Activated CD4-positive, CD25-positive, alpha-beta regulatory T cell (primary cell): ENCODE results near the gene CUL7.
A peak's percentile ranks its signal among the peaks of the same experiment; 100 is the strongest.
"Not testable (repeated sequence)": the region's sequence is repeated elsewhere in the genome, so short reads cannot be mapped to it uniquely, and the experiment has no call there.

Experiments used
- DNase-seq, 4 experiments: peaks; one replicate each; lab custom pipeline; 2025; lab: John Stamatoyannopoulos, UW

Gene CUL7

DNA sequence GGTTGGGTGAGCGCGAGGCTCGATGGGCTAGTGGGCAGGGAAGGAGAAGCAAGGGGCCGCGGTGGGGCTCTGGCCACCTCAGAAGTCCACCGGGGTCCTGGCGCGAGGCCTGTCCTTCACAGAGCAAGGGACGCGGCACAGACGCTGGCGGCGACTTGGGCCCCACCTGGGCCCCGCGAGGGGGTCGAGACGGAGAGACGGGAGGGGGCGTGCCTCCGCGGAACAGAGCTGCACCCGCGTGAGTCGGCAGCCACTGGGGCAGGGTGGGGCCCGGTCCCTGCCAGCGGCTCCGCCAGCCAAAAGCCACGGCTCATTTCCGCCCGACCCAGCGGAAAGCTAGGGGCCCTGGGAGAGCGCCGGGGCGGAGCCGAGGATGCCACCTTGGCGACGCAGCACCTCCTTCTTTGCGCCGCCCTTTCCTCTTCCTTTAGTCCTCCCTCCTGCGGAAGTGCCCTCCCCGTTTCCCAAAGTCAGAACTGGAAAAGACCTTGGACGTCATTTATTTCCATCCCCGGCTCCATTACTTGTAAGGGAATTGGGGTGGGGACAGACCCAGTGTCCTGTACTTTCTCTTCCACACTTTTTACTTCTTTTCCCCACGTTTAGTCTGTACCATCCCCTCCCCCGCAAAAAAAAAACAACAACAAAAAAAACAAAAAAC, at the start of gene CUL7:
Gene CUL7 (minus strand): TSS at position 307 of the 661 bp plus-strand sequence. CDS start 1,063 bp downstream, outside the sequence.
- DNase-seq = peak; percentile 76 to 88 (median 82)

DNA sequence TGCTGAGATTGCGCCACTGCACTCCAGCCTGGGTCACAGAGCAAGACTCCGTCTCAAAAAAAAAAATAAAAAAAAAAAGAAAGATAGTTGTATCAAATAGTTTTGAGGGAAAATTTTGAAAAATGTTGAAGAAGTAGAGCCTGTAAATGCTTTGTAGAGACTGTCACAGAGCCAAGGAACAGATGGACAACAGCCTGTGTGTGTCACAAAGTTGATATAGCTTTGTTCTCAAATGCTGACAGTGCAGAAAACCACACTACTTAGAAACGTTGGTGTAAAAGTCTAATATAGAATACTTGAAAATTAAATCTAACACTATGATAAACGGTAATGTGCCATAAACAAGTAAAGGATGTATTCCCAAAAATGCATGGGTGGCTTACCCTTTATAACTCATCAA, 47.8 kb upstream of the CUL7 start:
- DNase-seq = no peak

DNA sequence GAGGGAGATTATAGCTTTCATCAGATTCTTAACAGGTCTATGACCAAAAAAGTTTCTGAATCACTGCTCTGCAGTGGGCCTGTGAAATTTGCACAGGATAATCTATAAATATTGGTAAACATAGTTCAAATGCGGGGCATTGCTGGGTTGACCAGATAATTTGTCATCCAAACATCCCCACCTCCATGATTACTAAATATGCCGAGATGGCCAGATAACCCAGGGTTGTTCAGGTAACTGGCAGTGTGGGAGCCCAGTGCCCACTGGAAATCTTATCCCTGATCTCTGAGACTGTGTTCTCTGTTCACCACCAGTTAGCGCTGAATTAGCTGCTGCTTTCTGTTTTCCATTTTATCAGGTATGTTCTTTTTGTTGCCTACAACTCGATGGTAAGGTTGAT, 43.9 kb upstream of the CUL7 start:
- DNase-seq = no peak

DNA sequence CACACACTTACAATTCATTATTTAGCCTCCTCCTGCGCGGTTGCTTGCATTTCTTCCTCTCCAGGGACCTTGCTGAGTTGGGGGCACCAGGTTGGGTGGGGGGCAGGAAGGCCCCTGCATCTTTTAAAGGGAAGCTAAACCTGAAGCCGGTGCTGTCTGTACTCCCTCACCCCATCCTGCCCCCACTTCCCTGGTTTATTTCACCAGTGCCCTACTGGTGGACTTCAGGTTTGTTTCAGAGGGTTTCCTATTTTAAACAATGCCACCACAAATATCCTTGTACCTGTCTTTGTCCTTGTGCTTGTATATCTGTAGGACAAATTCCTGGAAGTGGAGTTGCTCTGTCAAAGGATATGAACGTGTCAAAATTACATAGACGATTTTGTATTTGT, 43.4 kb upstream of the CUL7 start:
- no peak for DNase-seq

DNA sequence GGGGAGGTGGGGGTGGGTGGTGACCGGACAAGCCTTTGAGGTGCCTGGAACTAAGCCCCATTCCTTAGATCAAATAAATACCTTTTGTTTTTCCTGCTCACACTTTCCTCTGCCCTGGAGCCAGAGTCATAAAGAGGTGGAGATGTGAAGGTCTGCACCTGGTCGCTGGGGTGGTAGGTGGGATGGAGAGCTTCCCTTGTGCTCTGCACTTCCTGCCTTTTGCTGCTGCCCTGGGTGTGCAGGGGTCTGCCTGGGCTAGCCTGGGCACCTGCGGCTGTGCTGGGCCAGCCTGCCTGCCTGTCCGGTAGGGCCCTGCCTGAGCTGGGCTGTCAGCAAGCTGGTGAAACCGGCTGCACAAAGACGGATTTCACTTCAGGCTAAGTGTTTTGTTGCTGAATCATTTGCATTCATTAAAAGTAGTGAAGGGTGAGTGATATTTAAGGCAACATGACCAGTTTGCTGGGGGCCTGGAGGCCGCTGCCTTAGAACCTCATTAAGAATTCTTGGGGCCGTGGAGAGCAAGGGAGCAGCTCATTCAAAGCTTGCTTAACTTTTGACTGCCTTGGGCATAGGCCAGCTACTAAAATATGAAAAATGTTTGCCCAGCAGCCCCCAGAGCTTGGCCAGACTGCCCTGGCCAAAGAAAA, 42.9 kb upstream of the CUL7 start:
- no peak for DNase-seq

DNA sequence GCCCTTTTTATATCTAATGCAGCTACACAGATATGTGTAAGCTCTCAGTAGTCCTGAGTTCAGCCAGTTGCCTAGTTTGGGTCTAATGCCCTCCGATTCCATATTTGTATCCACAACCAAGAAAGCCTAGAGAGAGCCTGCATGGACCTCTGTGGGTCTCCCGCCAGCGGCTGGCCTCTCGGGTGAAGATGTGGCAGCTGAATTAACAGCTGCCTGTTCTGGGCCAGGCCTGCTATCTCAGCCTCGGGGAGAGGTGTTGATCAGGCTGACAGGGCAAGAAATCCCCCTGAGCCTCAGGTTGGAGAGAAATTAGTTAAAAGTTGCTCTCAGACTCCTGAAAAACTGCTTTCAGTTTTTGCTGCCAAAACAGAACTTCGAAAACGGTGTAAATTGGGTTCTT, 42.3 kb upstream of the CUL7 start:
- no peak for DNase-seq

DNA sequence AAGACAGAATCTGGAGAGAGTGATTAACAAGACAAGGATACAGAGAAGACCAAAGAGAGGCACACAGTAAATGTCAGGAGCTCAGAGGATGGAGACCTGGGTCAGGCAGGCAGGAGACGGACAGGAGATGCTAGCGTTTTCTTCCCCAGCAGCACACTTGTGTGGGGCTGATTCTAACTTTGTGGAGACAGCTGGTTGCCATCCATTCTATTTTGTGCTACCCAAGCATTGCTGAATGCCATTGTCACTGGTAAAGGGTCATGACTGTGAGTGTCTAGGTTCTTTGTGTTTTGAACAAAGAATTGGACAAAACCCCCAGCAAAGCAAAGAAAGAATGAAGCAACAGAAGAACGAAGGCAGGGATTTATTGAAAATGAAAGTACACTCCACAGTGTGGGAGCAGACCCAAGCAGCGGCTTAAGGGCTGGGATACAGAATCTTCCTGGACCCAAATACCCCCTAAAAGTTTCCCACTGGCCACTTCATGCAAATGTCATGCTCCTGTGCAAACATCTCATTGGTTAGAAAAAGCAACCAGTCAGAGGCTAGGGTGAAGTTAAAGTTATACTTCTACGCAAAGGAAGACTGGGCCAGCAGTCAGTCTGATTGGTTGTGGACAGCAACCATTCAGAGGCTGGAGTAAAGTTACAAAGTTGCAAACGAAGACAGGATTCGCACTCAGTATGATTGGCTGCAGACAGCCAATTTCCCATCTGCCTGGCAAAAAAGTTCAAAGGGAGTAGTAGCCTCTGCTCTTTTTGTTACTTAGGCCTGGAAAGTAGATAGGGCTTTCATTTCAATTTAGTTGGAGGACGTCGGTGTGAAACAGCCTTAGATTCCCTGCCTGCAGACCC, 40.0 kb upstream of the CUL7 start:
- no peak for DNase-seq

DNA sequence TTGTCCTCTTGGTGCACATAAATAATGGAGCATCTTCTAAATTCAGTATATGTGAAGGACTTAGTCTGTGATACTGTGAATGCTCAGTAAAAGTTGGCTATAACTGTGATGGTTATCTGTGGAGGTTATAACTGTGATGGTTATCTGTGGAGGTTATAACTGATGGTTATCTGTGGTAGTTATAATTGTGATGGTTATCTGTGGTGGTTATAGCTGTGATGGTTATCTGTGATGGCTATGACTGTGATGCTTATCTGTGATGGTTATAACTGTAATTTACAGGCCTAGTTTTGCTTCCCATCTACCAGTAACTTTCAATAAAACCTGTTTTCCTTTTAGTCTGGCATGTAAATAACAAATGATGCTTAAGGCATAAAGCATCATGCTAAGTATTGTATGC, 39.0 kb upstream of the CUL7 start:
- no peak for DNase-seq

DNA sequence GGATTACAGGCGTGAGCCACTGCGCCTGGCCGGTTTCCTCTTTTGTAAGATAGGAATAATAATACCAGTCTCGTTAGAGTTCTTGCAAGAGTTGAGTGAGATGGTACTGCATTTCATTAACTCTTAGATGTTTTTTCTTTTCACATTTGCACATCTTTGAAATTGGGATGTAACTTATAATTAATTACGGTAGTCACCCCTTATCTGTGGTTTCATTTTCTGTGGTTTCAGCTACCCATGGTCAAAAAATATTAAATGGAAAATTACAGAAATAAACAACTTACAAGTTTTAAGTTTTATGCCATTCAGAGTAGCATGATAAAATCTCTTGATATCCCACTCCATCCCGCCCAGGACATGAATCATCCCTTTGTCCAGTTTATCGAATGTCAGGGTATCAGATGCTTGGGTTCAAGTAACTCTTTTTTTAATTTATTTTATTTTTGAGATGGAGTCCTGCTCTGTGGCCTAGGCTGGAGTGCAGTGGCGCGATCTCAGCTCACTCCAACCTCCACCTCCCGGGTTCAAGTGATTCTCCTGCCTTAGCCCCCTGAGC, 37.9 kb upstream of the CUL7 start:
- no peak for DNase-seq

DNA sequence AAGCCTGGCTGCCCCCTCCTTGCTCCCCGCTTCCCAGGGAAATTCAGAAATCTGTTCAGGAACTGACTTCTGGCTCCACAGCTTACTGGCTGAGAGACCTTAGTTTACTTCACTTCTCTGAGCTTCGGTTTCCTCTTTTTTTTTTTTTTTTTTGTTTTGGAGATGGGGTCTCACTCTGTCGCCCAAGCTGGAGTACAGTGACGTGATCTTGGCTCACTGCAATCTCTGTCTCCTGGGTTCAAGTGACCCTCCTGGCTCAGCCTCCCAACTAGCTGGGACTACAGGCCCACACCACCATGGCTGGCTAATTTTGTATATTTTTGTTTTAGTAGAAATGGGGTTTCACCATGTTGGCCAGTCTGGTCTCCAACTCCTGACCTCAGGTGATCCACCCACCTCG, 37.4 kb upstream of the CUL7 start:
- DNase-seq = no peak

DNA sequence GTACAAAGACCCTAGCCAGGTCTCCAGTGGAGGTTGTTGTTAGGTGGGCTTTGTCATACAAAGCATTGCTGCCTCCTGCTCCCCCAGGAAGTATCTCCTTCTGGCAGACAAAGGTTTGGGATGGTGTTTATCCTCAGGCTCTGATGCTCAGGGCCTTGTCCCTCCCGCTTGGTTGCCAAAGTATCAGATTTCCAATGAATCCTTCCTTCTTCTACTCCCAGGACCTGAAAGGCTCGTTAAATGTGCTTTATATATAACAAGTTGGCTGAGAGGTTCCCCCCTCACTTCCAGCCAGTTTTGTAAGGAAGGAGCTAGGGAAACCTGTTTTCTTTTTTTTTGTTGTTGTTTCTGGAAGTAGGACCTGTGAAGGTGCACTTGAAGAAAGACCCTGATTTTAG, 36.9 kb upstream of the CUL7 start:
- DNase-seq = no peak

DNA sequence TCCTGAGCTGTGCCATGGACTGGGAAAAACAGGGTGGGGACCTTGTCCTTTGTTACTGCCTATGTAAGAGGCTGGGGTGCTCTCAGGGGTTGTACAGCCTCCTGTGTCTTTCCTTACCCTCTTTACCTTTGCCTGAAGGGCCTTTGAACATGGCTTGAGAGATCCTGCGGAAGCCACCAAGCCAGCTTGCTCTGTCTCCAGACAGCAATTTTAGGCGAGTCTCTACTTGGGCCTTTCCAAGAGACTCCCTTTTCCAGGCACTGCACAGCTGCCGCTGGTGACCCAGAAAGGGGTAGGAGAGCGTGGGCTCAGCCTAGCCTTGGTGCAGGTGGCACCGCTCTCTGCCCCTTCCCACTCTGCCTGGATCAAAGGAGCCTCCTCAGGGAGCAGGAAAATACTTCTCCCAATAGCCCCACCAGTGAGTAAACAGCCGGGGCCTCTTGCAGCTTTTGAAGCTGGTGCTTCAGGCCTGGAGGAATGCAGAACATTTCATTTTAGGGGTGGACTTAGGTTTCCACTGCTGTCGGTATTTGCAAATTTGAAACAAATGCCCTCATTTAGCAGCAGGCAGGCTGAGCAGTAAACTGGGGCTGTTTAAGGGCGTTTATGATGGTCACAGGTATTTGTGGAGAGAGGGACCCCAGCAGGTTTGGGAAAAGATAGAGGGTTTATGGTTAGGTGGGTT, 36.4 kb upstream of the CUL7 start:
- no peak for DNase-seq

DNA sequence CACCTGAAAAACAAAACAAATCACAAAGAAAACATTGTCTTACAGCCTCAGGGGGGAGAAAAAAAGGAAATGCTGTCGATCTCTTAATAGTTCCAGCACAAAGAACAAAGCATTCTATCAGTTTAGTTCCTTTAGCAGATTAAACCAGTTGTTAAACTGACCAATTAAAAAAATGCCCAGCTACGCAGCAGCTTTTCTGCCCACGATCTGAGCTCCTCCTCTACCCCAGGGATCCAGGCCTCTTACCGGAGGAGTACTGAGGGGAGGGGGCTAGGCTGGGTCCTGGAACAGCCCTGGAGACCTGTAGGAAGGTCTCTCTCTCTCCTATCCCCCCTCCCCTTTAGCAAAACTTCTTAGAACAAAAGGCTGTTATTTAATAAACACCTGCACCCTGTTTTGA, 35.8 kb upstream of the CUL7 start:
- no peak for DNase-seq

DNA sequence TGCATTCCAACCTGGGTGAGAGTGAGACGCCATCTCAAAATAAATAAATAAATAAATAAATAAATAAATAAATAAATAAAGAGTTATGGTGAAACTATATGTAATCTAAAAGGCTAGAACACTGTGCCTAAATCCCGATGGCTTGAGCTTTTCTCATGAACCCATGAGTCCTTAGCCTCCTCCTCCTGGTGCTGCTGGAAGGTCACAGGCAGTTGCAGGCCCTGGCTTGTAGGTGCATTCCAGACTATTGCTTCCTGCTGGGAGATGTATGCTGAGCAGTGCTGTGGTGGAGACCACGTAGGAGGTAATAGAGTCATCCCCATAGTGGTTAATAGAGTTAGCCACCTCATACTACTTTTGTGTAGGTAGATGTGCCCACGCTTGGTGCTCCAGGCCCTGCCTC, 35.0 kb upstream of the CUL7 start:
- no peak for DNase-seq

DNA sequence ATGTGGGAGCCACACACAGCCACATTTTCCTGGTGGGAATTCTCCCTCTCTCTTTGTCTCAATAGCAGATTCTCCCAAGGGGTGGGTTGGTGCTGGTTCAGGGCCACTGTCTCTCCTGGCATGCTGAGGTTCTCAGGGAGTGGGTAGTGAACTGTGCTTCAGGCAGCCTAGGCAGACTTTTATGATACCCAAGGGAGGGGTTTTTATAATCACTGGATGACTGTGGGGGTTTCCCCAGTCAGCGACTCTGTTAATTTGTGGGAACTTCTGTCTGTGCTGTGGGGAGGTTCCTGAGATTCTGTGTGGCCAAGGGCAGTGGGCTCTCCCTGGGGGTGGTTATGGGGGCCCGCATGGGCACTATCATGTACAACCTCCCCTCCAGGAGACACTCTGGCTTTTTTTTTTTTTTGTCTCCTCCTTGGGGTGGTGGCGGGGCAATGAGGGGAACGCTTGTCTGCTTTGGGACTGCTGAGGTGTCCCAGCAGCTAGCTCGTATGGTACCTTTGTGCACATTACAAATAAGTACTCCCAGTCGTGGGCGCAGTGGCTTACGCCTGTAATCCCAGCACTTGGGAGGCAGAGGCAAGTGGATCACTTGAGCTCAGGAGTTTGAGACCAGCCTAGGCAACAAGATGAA, 32.5 kb upstream of the CUL7 start:
- DNase-seq = no peak

DNA sequence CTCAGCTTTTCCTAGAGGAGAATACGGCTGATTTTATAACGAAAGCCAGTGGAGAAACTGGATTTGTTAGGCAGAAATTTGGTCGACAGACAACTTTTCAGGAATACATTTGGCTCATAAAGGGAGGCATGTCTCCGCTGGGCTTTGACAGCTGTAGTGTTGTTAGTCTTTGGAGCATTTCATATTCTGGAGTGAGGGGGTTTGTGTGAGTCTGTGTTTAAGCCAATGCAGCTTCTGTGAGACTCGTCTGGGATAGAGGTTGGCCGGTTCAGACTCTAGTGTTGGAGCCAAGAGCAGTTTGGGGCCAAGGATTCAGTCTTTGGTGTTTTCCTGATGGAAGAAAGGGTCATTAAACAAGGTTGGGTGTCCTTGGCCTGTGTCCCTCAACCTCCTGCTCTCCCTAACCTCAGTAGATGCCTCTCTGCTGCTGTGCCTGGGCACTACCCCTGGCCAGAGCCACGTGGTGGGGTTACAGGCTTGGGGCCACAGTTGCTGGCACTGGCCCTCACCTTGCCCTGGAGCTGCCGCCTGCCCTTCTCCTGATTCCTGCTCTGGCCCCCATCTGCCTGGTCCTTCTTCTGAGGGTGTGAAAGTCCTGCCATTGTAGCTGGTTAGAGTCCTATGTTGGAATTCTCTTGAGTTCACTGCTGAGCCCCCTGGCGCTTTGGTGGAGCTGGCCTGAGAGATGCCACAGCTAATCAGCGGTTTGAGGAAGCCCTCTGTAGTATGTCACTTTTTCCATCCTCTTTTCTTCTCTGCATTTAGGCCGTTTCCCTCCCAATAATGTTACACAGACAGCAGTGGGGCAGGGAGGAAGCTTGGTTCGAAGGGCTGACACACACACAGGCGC, 29.4 kb upstream of the CUL7 start:
- DNase-seq = no peak

DNA sequence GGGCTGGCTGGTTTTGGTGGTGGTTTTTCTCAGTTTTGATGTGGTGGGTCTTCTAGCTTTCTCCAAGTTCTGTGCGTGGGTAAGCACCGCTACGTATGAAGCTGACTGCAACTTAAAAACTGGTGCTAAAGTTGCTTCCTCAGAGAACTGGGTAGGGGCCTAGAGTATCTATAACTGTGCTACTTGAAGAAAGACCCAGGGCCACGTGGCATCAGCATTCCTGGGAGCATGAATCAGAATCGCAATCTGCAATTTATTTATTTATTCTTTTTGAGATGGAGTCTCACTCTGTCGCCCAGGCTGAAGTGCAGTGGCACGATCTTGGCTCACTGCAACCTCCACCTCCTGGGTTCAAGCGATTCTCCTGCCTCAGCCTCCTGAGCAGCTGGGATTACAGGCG, 28.3 kb upstream of the CUL7 start:
- not testable (repeated sequence) for DNase-seq

DNA sequence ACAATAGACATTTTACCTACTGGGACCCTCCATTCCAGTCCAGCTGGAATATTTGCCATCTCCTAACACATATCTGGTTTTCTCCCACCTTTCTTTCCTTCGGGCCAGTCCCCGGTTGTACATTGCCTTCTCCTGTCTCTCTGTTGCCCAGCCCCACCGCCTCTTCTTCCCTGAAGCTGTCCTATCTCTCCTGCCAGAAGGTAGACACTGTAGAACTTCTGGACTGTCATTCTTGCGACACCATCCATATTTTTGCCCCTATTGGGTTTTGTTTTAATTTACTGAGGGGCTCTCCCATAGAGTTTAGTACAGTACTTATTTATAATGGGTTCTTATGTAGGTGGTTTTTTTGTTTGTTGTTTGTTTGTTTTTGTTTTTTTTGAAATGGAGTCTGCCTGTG, 27.4 kb upstream of the CUL7 start:
- DNase-seq = no peak

DNA sequence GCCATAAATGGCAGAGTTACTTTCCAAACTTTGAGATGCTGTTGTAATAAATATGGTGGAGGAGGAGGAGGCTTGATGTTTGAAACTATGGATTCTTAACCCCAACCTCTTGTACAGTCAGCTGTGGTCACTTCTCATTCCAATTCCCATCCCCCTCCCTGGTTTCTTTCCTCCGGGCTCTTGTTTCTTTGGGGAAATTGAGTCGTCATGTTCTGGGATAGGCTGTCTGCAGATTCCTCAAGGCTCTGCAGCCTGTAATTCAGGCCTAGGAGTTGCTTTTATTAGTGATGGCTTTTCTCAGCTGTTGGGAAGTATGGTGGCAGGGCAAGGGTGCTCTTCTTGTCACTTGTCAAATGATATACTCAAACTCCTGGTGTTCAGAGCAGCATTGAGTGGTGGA, 25.0 kb upstream of the CUL7 start:
- no peak for DNase-seq

DNA sequence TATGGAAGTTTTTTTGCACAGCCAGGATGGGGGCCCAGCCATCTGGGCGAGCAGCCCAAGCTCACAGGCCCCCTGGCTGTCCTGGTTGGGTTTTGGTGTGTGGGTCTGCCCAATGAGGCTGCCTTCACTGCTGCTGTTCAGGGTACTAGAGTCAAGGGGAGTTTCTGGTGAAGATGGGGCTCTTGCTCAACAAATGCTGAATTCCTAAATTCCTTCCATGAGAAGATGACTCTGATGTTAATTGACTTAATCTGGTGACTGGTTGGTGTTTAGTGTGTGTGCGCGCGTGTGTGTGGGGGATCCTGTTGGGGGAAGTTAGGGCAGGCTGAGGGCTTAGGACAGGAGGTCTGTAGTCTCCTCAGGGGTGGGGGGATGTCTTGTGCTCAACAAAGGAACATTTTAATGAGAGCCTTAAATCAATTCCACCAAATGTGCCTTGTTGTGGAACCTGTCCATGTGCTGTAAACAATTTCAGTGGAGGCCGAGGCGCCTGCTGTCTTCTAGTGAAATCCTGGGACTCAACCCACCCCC, 24.4 kb upstream of the CUL7 start:
- DNase-seq = no peak
